K562 (cell line): ENCODE measurements around the gene IGSF3. TPM values are rescaled to one million over a fixed set of nuclear protein-coding genes. Genes with fewer than 3 reads are reported as not detected.
"Not testable (repeated sequence)": the region's sequence is repeated elsewhere in the genome, so short reads cannot be mapped to it uniquely, and the experiment has no call there.

Experiments
- ATAC-seq: fragments of 200-7000 bp; cut with Tn5 transposase; 3 replicates; pipeline ENCODE4 v1.9.1; 2020; ENCODE audit warnings: moderate library complexity
- BruUV-seq: library from RNA; stranded (reverse); fragments of 400-500 nt; replicated peaks from 2 replicates; lab custom pipeline; 2021; lab: Mats Ljungman, UMichigan
- CTCF ChIA-PET: fragments of 300-600 bp; formaldehyde crosslinking; extraction: SDS; loops from one replicate; lab custom pipeline; 2021; ENCODE audit warnings: low intra/inter-chr PET ratio; lab: Yijun Ruan, JAX
- POLR2A ChIA-PET: fragments of 300-600, 350-650 bp; sonication (Branson Sonifier 250); formaldehyde crosslinking; extraction: SDS; loops from one replicate; lab custom pipeline; 2021; ENCODE audit warnings: antibody characterized with exemption, inconsistent platforms; lab: Yijun Ruan, JAX
- DNase-seq, 4 experiments: peaks; one replicate each; pipeline versions ENCODE4 v3.0.0 to v3.0.0-alpha.2; 2011 to 2018; ENCODE audit warnings: low spot score in 3 of 4, mixed read lengths in 3 of 4; ENCODE audit errors: extremely low read depth in 1 of 4
- FAIRE-seq: peaks from 2 replicates; lab custom pipeline; 2011; peaks lifted over from hg19 to GRCh38; lab: Jason Lieb, UNC
- H2AFZ ChIP-seq: 2 replicates; pipeline ENCODE4 v1.6.0; 2011; ENCODE audit warnings: low read depth, low read length, control low read depth, inconsistent platforms
- H3K27ac ChIP-seq: fragments of 200-600 bp; 3 replicates; pipeline ENCODE4 v1.8.0; 2011; ENCODE audit warnings: low read depth, mild to moderate bottlenecking, control low read depth, inconsistent platforms, low read length, moderate library complexity, mixed read lengths; ENCODE audit errors: extremely low read depth
- H3K27me3 ChIP-seq, 2 experiments: fragments of 300-600 bp in 1 of 2; 2 replicates in 1 of 2; 3 replicates in 1 of 2; pipeline versions ENCODE4 v1.6.0 to v1.8.0; 2011; ENCODE audit warnings: inconsistent platforms in 2 of 2, low read length in 2 of 2, mild to moderate bottlenecking in 1 of 2, mixed read lengths in 1 of 2, moderate library complexity in 1 of 2; ENCODE audit not compliant: control insufficient read depth in 2 of 2, insufficient read depth in 2 of 2
- H3K36me3 ChIP-seq: fragments of 300-600 bp; 3 replicates; pipeline ENCODE4 v1.8.0; 2011; ENCODE audit warnings: mild to moderate bottlenecking, low read length, inconsistent platforms; ENCODE audit not compliant: control insufficient read depth, insufficient read depth
- H3K4me1 ChIP-seq, 2 experiments: fragments of 200-600 bp in 1 of 2; replicated peaks in 1 of 2; 2 replicates in 1 of 2; 3 replicates in 1 of 2; pipeline versions ENCODE4 v1.5.1 to v1.8.0; 2011; ENCODE audit warnings: inconsistent platforms in 2 of 2, low read length in 2 of 2, mild to moderate bottlenecking in 1 of 2, mixed read lengths in 1 of 2, moderate library complexity in 1 of 2; ENCODE audit not compliant: control insufficient read depth in 2 of 2, insufficient read depth in 2 of 2
- H3K4me2 ChIP-seq: 2 replicates; pipeline ENCODE4 v1.6.1; 2011; ENCODE audit warnings: low read length, control low read depth, inconsistent platforms, mixed read lengths; ENCODE audit not compliant: insufficient read depth
- H3K4me3 ChIP-seq: fragments of 200-600 bp; sonication (generic), shearing (Covaris generic); 2 replicates; pipeline ENCODE4 v1.5.1; 2016; ENCODE audit warnings: control low read depth, inconsistent platforms
- H3K79me2 ChIP-seq: fragments of 200-600 bp; 3 replicates; pipeline ENCODE4 v1.8.0; 2011; ENCODE audit warnings: low read length, inconsistent platforms; ENCODE audit not compliant: control insufficient read depth, insufficient read depth
- H3K9ac ChIP-seq, 2 experiments: 2 replicates each; pipeline versions ENCODE4 v1.6.0 to v1.6.1; 2011; ENCODE audit warnings: low read depth in 2 of 2, low read length in 2 of 2, control low read depth in 1 of 2, inconsistent platforms in 1 of 2, mild to moderate bottlenecking in 1 of 2, mixed read lengths in 1 of 2; ENCODE audit not compliant: insufficient read depth in 1 of 2
- H3K9me1 ChIP-seq: one replicate; pipeline ENCODE4 v1.6.0; 2011; ENCODE audit warnings: inconsistent platforms, mild to moderate bottlenecking, low read length, moderate library complexity; ENCODE audit not compliant: control insufficient read depth, insufficient read depth
- H3K9me3 ChIP-seq: replicated peaks from 2 replicates; pipeline ENCODE4 v1.5.1; 2011; ENCODE audit warnings: low read depth, low read length, inconsistent platforms; ENCODE audit not compliant: control insufficient read depth, insufficient read depth
- H4K20me1 ChIP-seq: replicated peaks from 2 replicates; pipeline ENCODE4 v1.6.1; 2011; ENCODE audit warnings: low read length, inconsistent platforms, mixed read lengths; ENCODE audit not compliant: control insufficient read depth, insufficient read depth
- WGBS: fragments of 100-300 bp; shearing (Covaris generic); methylation state at CpG from one replicate; pipeline ENCODE4 v1.1.6; 2016; ENCODE audit warnings: low coverage, mixed read lengths; ENCODE audit not compliant: insufficient coverage; ENCODE audit errors: missing lambda C conversion rate; 5-methylcytosine and 5-hydroxymethylcytosine counted together
- in situ Hi-C: fragments of 300-500 bp; cut with MboI; formaldehyde crosslinking; loops from 4 replicates; pipeline ENCODE4 v1.15.0; 2018; ENCODE audit warnings: inconsistent platforms, mixed read lengths
- intact Hi-C: fragments of 100-400 bp; cut with micrococcal nuclease; formaldehyde crosslinking; loops from 2 replicates; pipeline ENCODE4 v1.14.2; 2022
- polyA plus RNA-seq, 8 experiments: library from polyadenylated mRNA; depleted of rRNA in 4 of 8; stranded (reverse) in 5 of 8; unstranded in 3 of 8; fragments of >200 nt; fragmentation: Nextera tagmentation in 2 of 8; fragmentation: Illumina TruSeq in 1 of 8; extraction: Ambion mirVana in 2 of 8; extraction: Trizol in 1 of 8; gene quantifications; 2 replicates each; pipeline versions ENCODE4 v1.2.1 to v1.2.3, GENCODE V29; 2011 to 2014; ENCODE audit warnings: inconsistent platforms in 1 of 8, missing spikeins in 1 of 8
- total RNA-seq, 7 experiments: library from RNA; depleted of rRNA in 6 of 7; stranded (reverse); fragments of >200 nt in 6 of 7; fragmentation: Illumina TruSeq in 2 of 7; extraction: Trizol in 2 of 7; gene quantifications; 2 replicates each; pipeline versions ENCODE4 v1.2.1 to v1.2.3, GENCODE V29; 2011 to 2021; ENCODE audit warnings: low replicate concordance in 1 of 7

IGSF3 gene
- total and polyA plus RNA-seq, 9 of the 15 experiments (the other 6 are each of a cell fraction or from before 2014, with no cell fraction given), result 1.1 to 15.0 (median 8.3) TPM

DNA sequence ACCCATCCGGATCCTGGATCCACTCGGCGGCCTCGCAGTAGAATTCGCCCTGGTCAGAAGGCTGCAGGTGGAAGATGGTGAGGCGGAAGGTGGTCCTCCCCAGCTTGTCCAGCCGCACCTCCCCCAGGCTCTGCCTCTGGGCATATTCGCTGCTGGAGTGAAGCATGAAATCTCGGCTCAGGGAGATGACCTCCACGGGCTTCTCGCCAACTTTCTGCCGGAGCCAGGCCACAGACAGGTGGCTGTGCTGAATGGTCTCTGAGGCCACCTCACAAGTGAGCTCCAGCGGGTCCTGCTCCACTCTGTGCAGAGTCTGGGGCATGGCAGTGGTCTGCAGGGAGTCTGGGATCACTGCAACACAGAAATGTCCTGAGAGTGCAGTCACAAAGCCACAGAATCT, 53.7 kb downstream of the IGSF3 start:
- in situ Hi-C loops, H3K4me1 ChIP-seq, H3K9ac ChIP-seq, H3K4me2 ChIP-seq, H3K27ac ChIP-seq, FAIRE-seq, H3K27me3 ChIP-seq, POLR2A ChIA-PET, ATAC-seq, H3K36me3 ChIP-seq, H3K4me3 ChIP-seq, BruUV-seq, H3K79me2 ChIP-seq, DNase-seq, intact Hi-C loops, H2AFZ ChIP-seq, H3K9me1 ChIP-seq, H4K20me1 ChIP-seq, H3K9me3 ChIP-seq, CTCF ChIA-PET: not testable (repeated sequence)
- 58% methylated on average over 11 of the region's 13 CpGs for WGBS

DNA sequence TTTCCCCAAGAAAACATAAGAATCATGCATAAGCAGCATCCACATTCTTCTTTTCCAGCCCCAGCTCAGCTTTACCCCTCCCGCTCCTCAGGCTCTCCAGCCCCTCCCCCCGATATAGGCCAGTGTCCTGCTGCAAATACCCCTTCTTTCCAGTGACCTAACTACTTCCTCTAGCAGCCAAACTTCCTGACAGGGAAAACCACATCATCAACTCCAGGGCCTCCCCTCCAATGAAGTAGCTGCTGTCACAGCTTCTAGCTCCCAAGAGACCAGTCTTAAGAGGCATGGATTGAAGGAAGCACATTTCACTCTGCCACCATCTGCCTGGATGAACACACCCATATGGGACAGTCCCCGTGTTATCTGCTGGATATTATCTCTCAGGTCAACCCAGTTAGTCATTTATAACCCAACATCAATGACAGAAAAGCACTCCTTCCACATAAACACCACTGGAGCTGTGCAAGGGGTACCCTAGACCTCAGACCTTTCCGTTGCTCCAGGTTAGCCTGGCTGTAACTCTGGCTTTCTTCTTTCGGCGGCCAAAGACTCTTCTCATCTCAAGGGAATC, 57.6 kb downstream of the IGSF3 start:
- H3K9me3 ChIP-seq, POLR2A ChIA-PET, intact Hi-C loops, H4K20me1 ChIP-seq, CTCF ChIA-PET, in situ Hi-C loops, DNase-seq, H3K36me3 ChIP-seq, H3K4me3 ChIP-seq, H3K79me2 ChIP-seq, ATAC-seq, H3K4me1 ChIP-seq, H2AFZ ChIP-seq, H3K9me1 ChIP-seq, H3K4me2 ChIP-seq, H3K27me3 ChIP-seq, BruUV-seq, H3K9ac ChIP-seq, H3K27ac ChIP-seq: not testable (repeated sequence)
- WGBS, result 67% methylated on average over 6 of the region's 6 CpGs
- FAIRE-seq, result peak; percentile 46
